GM18909 (cell line): ENCODE data around the gene ABR.

Experiments
- ATAC-seq: cut with Tn5 transposase; IDR thresholded peaks from one replicate; pipeline ENCODE4 v1.9.1; 2021; ENCODE audit warnings: mild to moderate bottlenecking; ENCODE audit not compliant: unreplicated experiment, poor library complexity

Gene ABR

DNA sequence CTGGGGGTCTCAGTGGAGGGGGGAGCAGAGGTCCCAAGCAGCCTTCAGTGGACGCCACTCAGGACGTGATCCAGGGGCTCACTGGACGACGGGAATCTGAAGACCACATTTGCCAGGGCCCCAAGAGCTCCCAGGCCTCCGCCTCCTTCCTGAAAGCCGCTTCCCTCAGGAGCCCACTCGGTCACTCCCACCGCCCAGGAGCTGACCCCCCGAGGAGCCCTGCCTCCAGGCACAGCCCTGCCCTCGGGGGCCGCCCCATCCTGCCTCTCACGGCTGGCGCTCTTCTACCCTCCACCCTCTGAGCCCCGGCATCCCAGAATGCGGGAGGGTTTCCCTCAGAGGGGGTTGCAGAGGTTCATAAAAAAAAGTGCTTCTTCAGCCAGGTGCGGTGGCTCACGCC is 158.6 kb downstream of the ABR start:
- ATAC-seq: no peak

GRCh38 chr17:1019451-1019850 is 160.3 kb downstream of the ABR start:
- no peak for ATAC-seq

DNA sequence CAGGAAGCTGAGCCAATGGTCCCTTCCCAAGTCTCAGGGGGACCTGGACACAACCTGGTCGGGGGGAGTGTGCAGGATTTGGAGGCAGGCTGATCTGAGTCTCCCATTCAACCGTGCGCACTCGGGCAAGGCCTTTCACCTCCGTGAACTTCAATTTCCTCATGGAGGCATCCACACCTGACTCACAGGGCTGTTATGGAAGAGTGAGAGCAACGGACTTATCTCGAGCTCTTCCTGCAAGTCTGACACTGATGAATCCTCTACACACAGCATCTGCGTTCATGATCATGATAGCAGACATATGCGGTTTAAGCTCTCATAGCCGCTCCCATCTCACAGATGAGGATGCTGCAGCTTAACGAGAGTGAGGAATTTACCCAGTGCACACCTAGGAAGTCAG is 161.2 kb downstream of the ABR start:
- ATAC-seq: no peak

DNA sequence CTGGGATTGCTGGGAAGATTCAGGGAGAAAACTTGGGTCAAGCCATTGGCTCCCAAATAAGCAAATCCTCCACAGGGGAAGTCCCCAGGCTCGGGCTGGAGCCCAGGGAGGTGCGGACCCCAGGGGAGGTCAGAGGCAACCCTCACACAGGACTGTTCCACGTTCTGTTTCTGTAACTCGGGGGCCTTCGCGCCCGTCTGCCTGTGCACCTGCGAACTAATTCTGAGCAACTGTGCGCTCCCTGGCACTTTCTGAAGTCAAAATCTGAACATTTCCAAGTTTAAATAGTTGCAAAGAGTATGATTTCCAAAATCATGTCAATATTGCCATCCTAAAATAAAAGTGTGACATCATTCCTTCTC is 166.1 kb downstream of the ABR start:
- ATAC-seq: no peak

GRCh38 chr17:1012823-1013728 is 166.7 kb downstream of the ABR start:
- ATAC-seq: no peak

DNA sequence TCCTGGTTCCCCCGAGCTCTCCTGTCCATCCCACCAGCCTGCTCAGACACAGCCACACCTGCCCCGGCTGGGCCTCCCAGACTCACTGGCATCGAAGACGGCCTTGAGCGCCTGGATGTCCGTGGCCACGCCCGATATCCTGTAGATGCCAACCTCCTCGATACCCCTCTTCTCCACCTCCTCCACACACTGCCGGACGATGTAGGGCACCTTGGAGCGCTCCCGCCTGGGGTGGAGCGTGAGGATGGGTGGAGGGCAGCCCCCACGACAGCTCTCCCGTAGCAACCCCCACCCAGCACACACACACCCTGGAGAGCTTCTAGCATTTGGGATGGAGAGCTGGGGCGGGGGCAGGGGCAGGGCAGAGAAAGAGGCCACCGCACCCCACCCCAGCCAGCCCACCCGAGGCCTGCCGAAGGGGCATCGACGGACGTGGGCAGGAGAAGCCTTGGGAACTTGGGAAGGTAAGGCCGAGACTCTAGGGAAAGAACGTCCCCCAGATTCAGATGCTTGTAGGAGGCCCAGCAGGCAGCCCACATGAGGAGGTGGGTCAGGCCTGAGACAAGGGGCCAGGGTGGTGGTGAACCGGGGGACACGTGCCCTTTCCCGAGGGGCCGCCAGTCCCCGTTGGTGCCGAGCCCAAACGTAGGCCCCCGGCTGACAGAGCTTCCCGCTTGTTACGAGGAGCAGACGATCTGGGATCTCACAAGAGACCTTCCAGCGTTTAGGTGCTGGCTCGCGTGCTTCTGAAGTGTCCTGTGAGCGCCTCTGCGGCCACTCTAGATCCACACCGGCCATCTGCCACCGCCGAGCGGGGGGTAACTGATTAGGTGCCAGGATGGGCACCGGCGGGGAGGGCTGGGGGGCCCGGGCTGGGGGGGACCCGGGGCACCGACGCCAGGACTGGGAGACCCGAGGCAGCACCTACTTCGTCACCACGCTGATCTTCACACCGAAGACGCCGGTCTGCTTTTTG is 167.7 kb downstream of the ABR start:
- no peak for ATAC-seq

GRCh38 chr17:1011138-1011537 is 168.6 kb downstream of the ABR start:
- no peak for ATAC-seq

- no peak for ATAC-seq
Measured at GRCh38 chr17:1010586-1010985, 169.2 kb downstream of the ABR start.

DNA sequence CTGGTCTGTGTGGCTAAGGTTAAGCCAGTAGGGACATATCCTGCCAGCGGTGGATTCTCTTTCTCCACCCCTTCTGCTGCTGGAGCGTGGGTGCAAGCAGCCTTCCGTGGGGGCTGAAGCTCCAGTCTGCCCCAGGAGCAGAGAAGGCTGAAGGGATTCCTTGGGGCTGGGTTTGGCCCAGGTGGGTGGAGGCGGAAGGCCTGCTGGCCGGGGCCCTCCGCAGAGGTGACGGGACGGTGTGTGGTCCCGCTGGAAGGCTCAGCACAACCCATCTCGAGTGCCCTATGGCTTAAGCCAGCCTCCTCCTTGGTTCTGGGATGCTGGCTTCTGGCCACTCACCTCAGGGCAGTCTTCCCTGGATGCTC is 169.7 kb downstream of the ABR start:
- ATAC-seq: no peak

- no peak for ATAC-seq
Measured at GRCh38 chr17:1009229-1010085, 170.3 kb downstream of the ABR start.

- ATAC-seq: no peak
Measured at GRCh38 chr17:1008008-1008761, 171.6 kb downstream of the ABR start.

- ATAC-seq: no peak
Measured at GRCh38 chr17:1007310-1008007, 172.3 kb downstream of the ABR start.

DNA sequence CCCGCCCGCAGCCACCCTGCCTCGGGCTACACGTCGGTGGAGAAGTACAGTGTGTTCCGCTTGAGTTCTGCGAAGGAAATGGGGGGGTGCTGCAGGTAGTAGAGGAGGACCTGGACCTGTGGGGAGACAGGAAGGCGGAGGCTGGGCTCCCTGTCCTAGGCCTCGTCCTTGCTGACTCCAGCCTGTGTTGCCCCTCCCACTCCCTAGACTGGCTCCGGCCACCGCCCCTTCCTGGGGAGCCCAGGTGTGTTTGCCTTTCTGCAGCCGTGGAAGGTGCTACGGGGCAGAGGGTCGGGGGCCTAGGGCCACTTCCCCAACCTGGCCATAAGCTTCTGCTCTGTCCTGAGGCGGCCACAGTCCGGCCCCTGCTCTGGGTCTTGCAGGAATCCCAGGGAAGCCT is 173.7 kb downstream of the ABR start:
- no peak for ATAC-seq

DNA sequence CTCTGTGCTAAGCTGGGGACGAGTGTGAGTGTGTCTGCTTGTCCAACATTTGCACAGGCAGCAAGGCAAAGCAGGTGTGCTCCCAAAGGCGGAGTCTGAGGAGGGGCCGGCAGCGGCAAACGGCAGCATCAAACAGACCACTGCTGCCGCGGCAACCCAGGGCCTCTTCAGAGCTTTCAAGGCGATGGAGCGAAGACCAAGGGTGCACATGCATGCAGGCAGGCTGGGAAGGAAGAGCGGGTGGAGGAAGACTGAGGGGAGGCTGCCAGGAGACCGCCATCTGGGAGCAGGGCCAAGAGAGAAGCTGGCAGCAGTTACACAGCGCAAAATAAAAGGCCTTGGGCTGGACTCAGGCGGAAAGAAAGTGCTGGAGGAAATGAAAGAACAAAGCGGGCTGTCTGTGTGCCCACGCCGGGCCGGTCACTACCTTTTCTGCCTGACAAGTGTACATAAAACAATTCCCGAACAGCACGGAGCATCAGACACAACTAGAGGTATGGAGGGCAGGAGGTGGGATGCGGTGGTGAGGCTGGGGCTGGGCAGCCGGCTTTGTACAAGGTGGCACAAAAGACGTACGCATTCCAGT is 174.3 kb downstream of the ABR start:
- no peak for ATAC-seq

GRCh38 chr17:1004769-1005295 is 174.9 kb downstream of the ABR start:
- ATAC-seq: no peak

DNA sequence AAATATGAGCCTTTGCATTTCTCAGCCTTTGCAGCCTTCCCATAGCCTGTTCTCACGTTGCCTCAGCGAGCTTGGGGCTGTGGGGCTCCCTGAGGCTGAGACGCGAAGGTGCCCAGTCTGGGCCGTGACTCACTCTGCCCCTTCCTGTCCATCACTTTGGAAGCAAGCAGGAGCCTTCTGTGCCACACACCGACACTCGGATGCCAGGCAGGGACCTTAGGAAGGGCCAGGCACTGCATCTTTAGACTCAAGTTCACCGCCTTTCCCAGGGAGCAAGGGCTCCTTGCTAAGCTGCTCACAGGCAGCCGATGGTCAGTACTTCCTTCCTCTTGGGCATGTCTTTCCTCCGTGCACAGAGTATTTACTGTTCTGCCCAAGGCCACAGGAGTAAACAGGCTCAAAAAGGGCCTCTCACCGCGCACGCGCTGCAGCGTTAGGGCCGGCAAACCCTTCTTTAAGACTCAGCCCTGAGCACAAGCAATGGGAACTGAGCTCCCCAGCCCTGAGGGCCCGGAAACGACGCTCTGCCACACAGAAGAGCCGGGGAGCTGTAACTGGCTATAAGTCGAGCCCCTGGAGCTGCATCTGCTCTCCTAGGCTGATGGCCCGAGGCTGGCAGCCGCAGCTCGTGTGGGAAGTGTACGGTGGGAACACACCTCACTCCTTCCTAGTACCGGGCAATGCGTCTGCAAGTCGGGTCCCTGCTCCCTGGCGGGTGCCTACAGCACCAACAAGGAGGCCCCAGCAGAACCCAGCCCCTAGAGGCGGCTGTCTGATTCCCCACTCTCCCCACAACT is 175.6 kb downstream of the ABR start:
- ATAC-seq: no peak

DNA sequence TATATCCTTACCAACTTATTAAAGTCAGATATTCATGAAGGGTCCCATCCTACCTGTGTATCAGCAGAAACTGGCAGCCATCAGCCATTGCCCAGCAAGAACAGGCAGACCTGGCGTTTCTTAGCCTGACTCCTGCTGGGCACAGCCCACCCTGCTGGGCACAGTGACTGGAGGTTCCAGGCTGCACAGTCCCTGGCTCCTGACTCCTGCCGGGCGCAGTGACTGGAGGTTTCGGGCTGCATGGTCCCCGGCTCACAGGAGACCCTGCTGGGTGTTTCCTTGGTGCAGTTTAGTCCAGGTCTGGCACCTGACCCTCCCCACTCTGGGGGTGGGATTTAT is 176.2 kb downstream of the ABR start:
- no peak for ATAC-seq
